Posterior cingulate gyrus (tissue), 11 donors: ENCODE measurements around the gene LSP1.
"Not testable (repeated sequence)": the region's sequence is repeated elsewhere in the genome, so short reads cannot be mapped to it uniquely, and the experiment has no call there.

ENCODE experiments used
- DNase-seq, 10 donors: peaks; one replicate each; pipeline versions ENCODE4 v3.0.0 to v3.0.0-alpha.2; 2020 to 2021; ENCODE audit warnings: mixed read lengths in 3 of 10
- intact Hi-C: fragments of 100-400 bp; cut with DNase I; formaldehyde crosslinking; loops from one replicate; pipeline ENCODE4 v1.15.1; 2023

Gene LSP1

GRCh38 chr11:1882265-1883238 lies 29.7 kb downstream of the LSP1 start:
- DNase-seq = peak; percentile 49 to 96 (median 72)
- intact Hi-C loops = loop anchor here (2.0 to 5.0 kb wide), 2 partner anchors 35 to 272 kb away; partner anchors contain the start of gene TNNT3

GRCh38 chr11:1883346-1884302 lies 30.7 kb downstream of the LSP1 start:
- DNase-seq = peak in 2 of 10 donors; percentile 9 to 62
- intact Hi-C loops = loop anchor here (2.0 to 5.0 kb wide), 2 partner anchors 34 to 271 kb away; partner anchors contain the start of gene TNNT3

GRCh38 chr11:1884303-1884700 lies 31.4 kb downstream of the LSP1 start:
- intact Hi-C loops = loop anchor here (5.0 kb wide), 1 partner anchor 33 kb away; the partner anchor contains the start of gene TNNT3
- DNase-seq = peak in 1 of 10 donors; percentile 39

- intact Hi-C loops = not testable (repeated sequence)
- peak in 2 of 10 donors; percentile 5 to 78 for DNase-seq
Observed at GRCh38 chr11:1886551-1886950, 33.7 kb downstream of the LSP1 start.

GRCh38 chr11:1887451-1888346 lies 34.8 kb downstream of the LSP1 start:
- peak in 3 of 10 donors; percentile 23 to 73 (median 55) for DNase-seq
- intact Hi-C loops = no loop called here

- peak in 4 of 10 donors; percentile 18 to 69 (median 59) for DNase-seq
- intact Hi-C loops = no loop called here
Observed at GRCh38 chr11:1888347-1888753, 35.5 kb downstream of the LSP1 start.

GRCh38 chr11:1888811-1889210 lies 35.9 kb downstream of the LSP1 start:
- peak in 2 of 10 donors; percentile 9 to 67 for DNase-seq

GRCh38 chr11:1889224-1889930 lies 36.5 kb downstream of the LSP1 start:
- intact Hi-C loops = no loop called here
- DNase-seq = peak in 4 of 10 donors; percentile 26 to 83 (median 64)

More at GRCh38 chr11:1888811-1889210, 35.9 kb downstream of the LSP1 start:
- intact Hi-C loops = no loop called here

- intact Hi-C loops = no loop called here
- peak in 3 of 10 donors; percentile 22 to 70 (median 67) for DNase-seq
Observed at GRCh38 chr11:1889941-1890855, 37.3 kb downstream of the LSP1 start.

- peak in 2 of 10 donors; percentile 19 to 73 for DNase-seq
- intact Hi-C loops = no loop called here
Observed at GRCh38 chr11:1890856-1891830, 38.3 kb downstream of the LSP1 start.

GRCh38 chr11:1891831-1892115 lies 38.9 kb downstream of the LSP1 start, which contains the start of gene PRR33:
TSS of gene PRR33 (minus strand) at chr11:1891895. CDS start at chr11:1890584, 1,311 bp downstream.
- no peak for DNase-seq

GRCh38 chr11:1892116-1892515 lies 39.2 kb downstream of the LSP1 start:
- DNase-seq = peak in 1 of 10 donors; percentile 39
- intact Hi-C loops = no loop called here

More at GRCh38 chr11:1891831-1892115, 38.9 kb downstream of the LSP1 start, which contains the start of gene PRR33:
- intact Hi-C loops = no loop called here

- no peak for DNase-seq
- intact Hi-C loops = no loop called here
Observed at GRCh38 chr11:1892558-1892957, 39.7 kb downstream of the LSP1 start.

GRCh38 chr11:1893581-1894359 lies 40.9 kb downstream of the LSP1 start:
- peak in 1 of 10 donors; percentile 15 for DNase-seq
- intact Hi-C loops = loop anchor here (1.0 kb wide), 1 partner anchor 23 kb away; no protein-coding TSS in a partner anchor

GRCh38 chr11:1894759-1895158 lies 41.9 kb downstream of the LSP1 start:
- DNase-seq = peak in 3 of 10 donors; percentile 9 to 84 (median 13)
- intact Hi-C loops = loop anchor here (5.0 kb wide), 1 partner anchor 48 kb away; no protein-coding TSS in a partner anchor
